Activated T-cell treated with anti-CD3 and anti-CD28 coated beads, Interleukin-2, amount 50 U/mL, for 24 hours (primary cell): ENCODE data around the gene BCS1L.
A peak's percentile ranks its signal among the peaks of the same experiment; 100 is the strongest.

Experiments used
- DNase-seq: peaks from one replicate; pipeline ENCODE4 v3.0.0-alpha.2; 2020
- H3K27ac Mint-ChIP-seq: 2 replicates; pipeline ENCODE4 v1.8.0; 2020; ENCODE audit warnings: mild to moderate bottlenecking, mixed read lengths
- H3K27me3 Mint-ChIP-seq: 2 replicates; pipeline ENCODE4 v1.8.0; 2020; ENCODE audit warnings: mixed read lengths
- H3K36me3 Mint-ChIP-seq: 2 replicates; pipeline ENCODE4 v1.8.0; 2020; ENCODE audit warnings: low read depth, mixed read lengths
- H3K4me1 Mint-ChIP-seq: 2 replicates; pipeline ENCODE4 v1.8.0; 2020; ENCODE audit warnings: low read depth, mixed read lengths
- H3K4me3 Mint-ChIP-seq: 2 replicates; pipeline ENCODE4 v1.8.0; 2020; ENCODE audit warnings: mild to moderate bottlenecking, moderate library complexity, mixed read lengths
- H3K9me3 Mint-ChIP-seq: 2 replicates; pipeline ENCODE4 v1.8.0; 2020; ENCODE audit warnings: mixed read lengths

The BCS1L gene

GRCh38 chr2:218644721-218645120 is 14.8 kb upstream of the BCS1L start:
- H3K4me1 Mint-ChIP-seq = peaks cover 11% of the 10 kb centered on the region
- H3K4me3 Mint-ChIP-seq = no peak overlapping the region
- no peak overlapping the region for H3K27ac Mint-ChIP-seq
- no peaks in the 10 kb centered on the region for H3K27me3 Mint-ChIP-seq
- no peaks in the 10 kb centered on the region for H3K9me3 Mint-ChIP-seq
- peaks cover 96% of the 10 kb centered on the region for H3K36me3 Mint-ChIP-seq
- no peak for DNase-seq

DNA sequence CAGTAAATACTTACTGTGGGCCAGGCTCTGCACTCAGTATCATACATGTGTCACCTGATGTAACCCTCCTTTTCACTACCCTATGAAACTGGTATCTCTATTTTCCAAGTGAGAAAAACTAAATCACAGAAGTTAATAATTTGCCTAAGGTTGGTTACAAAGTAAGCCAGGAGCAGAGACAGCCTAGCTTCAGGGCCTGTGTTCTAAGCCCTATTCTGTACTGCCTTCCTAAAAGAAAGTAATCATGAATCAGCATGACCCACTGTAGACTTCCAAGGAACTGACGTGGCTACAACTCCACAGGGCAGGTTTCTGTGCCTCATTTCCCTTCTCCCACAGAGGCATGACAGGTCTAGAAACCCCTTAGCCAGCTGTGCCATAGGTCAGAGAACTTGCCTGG is 14.4 kb upstream of the BCS1L start:
- Mint-ChIP-seq H3K4me3 (no peak overlapping the region), H3K27me3 (no peaks in the 10 kb centered on the region), H3K27ac (peak overlapping the region; percentile 33), H3K9me3 (no peaks in the 10 kb centered on the region), H3K36me3 (peaks cover 96% of the 10 kb centered on the region), H3K4me1 (peaks cover 11% of the 10 kb centered on the region)
- no peak for DNase-seq

DNA sequence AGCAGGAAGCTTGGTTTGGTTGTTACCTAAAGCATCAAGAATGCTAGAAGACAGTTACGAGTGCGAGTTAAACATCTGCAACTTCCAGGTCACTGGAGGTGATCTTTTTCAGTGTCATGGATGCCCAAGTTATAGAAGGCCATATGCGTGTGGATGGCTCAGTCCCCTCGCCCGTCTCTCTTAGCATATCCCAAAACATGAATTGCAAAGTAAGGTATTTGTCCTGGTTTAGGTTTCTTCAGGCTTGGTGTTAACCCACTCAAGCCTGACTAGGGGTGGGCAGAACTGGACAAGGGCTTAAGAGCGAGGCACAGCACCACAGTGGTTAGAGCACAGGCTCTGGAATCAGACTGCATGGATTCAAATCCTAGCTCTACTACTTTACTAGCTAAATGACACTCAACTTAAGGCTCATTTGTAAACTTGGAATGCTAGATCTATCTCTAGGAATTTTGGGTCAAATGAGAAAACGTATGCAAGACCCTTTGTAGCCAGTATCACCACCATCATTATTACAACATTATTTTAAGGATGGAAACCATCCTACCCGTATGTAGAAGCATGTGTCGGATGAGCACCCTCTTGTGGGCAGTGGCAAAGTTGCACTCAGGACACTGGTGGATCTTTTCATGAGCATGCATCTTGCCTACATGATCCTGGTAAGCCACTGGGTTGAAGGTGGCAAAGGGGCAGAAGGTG is 11.2 kb upstream of the BCS1L start:
- Mint-ChIP-seq H3K9me3 (no peaks in the 10 kb centered on the region), H3K27ac (no peak overlapping the region), H3K4me1 (peaks cover 11% of the 10 kb centered on the region), H3K27me3 (no peaks in the 10 kb centered on the region), H3K36me3 (peaks cover 98% of the 10 kb centered on the region), H3K4me3 (no peak overlapping the region)
- peak; percentile 52 for DNase-seq

- no peak for DNase-seq
- peaks cover 11% of the 10 kb centered on the region for H3K4me1 Mint-ChIP-seq
- H3K4me3 Mint-ChIP-seq = no peak overlapping the region
- no peak overlapping the region for H3K27ac Mint-ChIP-seq
- H3K36me3 Mint-ChIP-seq = peaks cover 98% of the 10 kb centered on the region
- no peaks in the 10 kb centered on the region for H3K9me3 Mint-ChIP-seq
- no peaks in the 10 kb centered on the region for H3K27me3 Mint-ChIP-seq
These were observed 10.7 kb upstream of the BCS1L start for GRCh38 chr2:218648787-218649100.

GRCh38 chr2:218655751-218656150 is 3.7 kb upstream of the BCS1L start:
- DNase-seq = no peak
- Mint-ChIP-seq H3K36me3 (peaks cover 96% of the 10 kb centered on the region), H3K9me3 (no peaks in the 10 kb centered on the region), H3K4me1 (peaks cover 39% of the 10 kb centered on the region), H3K27me3 (no peaks in the 10 kb centered on the region), H3K4me3 (no peak overlapping the region), H3K27ac (peak overlapping the region; percentile 18)

DNA sequence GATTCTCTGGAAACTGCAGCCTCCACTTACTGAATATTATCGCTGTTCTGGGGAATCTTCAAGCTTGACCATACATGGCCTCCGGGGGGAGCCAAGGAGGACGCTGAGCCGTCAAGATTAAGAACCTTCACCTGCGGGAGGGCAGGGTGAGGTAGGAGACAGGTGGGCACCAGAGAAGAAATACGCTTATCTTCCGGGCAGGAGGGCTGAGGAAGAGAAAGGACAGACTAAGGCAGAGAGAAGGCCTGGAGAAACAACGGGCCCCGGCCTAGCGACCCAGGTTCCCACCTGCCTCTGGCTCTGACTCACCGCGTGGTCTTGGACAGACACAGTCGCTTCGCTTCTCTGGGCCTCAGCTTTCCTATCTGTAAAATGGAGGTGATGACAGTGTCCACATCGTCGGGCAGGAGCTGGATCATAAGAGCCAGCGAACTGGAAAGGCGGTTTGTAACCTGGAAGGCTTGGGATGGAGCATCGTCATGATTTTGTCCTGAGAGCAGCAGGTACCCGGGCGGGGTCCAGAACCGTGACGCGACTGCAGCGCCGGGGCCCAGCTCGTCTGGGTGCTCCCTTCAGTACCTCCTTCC is 719 bp upstream of the BCS1L start:
- Mint-ChIP-seq H3K4me1 (peaks cover 49% of the 10 kb centered on the region), H3K27me3 (no peaks in the 10 kb centered on the region), H3K36me3 (peaks cover 96% of the 10 kb centered on the region), H3K9me3 (no peaks in the 10 kb centered on the region), H3K4me3 (peak overlapping the region; percentile 97), H3K27ac (peak overlapping the region; percentile 96)
- DNase-seq = peak; percentile 70

DNA sequence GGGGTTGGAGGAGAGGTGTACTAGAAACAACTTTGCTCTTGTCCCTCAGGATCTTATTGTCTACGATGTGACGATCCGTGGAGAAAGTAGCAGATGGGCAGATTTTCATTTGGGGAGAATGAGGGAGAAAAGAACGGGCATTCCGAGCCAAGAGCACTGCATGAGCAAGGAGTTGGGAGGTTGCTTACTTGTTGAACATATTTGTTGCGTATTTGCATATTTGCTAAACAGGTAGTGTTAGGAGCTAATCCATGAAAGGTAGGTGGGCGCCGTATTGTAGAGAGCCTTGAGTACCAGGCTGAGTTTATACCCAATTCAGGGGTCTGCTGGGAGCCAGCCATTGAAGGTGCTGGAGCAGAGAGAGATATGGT is 490 bp downstream of the BCS1L start:
- Mint-ChIP-seq H3K27me3 (no peaks in the 10 kb centered on the region), H3K27ac (peak overlapping the region; percentile 96), H3K4me3 (peak overlapping the region; percentile 97), H3K36me3 (peaks cover 96% of the 10 kb centered on the region), H3K4me1 (peaks cover 49% of the 10 kb centered on the region), H3K9me3 (no peaks in the 10 kb centered on the region)
- DNase-seq = no peak

GRCh38 chr2:218662377-218662776 is 2.9 kb downstream of the BCS1L start:
- Mint-ChIP-seq H3K4me1 (peaks cover 35% of the 10 kb centered on the region), H3K27me3 (no peaks in the 10 kb centered on the region), H3K36me3 (peaks cover 93% of the 10 kb centered on the region), H3K27ac (peak overlapping the region; percentile 66), H3K9me3 (no peaks in the 10 kb centered on the region), H3K4me3 (no peak overlapping the region)
- no peak for DNase-seq

- no peak for DNase-seq
- Mint-ChIP-seq H3K36me3 (peaks cover 93% of the 10 kb centered on the region), H3K4me3 (no peak overlapping the region), H3K27me3 (no peaks in the 10 kb centered on the region), H3K9me3 (no peaks in the 10 kb centered on the region), H3K4me1 (peaks cover 32% of the 10 kb centered on the region), H3K27ac (peak overlapping the region; percentile 38)
These were observed 3.3 kb downstream of the BCS1L start for GRCh38 chr2:218662827-218663226.

GRCh38 chr2:218663901-218664300 is 4.4 kb downstream of the BCS1L start:
- Mint-ChIP-seq H3K36me3 (peaks cover 93% of the 10 kb centered on the region), H3K27me3 (no peaks in the 10 kb centered on the region), H3K4me1 (peaks cover 23% of the 10 kb centered on the region), H3K4me3 (no peak overlapping the region), H3K9me3 (no peaks in the 10 kb centered on the region), H3K27ac (peak overlapping the region; percentile 22)
- no peak for DNase-seq

DNA sequence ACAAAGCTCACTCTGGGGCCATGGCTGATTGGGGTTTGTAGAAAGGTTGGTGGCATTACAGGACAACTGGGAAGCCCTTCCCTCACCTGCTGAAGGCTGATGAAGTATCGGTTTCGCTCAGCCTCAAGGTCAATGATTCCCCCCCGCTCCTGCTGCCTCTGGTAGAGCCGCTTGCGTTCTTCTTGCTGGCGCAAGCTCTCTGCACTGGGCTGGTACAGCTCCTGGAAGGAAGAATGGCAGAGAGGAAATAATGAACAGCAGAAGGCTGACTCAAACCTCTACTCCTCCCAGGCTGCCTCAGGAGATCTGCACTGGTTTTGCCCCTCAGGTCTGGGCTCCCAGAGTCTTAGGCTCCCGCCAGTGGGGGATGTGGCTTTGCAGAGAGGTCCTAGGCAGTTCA is 5.2 kb downstream of the BCS1L start:
- peaks cover 91% of the 10 kb centered on the region for H3K36me3 Mint-ChIP-seq
- DNase-seq = no peak
- peaks cover 25% of the 10 kb centered on the region for H3K4me1 Mint-ChIP-seq
- H3K9me3 Mint-ChIP-seq = no peaks in the 10 kb centered on the region
- no peak overlapping the region for H3K4me3 Mint-ChIP-seq
- no peak overlapping the region for H3K27ac Mint-ChIP-seq
- H3K27me3 Mint-ChIP-seq = no peaks in the 10 kb centered on the region

DNA sequence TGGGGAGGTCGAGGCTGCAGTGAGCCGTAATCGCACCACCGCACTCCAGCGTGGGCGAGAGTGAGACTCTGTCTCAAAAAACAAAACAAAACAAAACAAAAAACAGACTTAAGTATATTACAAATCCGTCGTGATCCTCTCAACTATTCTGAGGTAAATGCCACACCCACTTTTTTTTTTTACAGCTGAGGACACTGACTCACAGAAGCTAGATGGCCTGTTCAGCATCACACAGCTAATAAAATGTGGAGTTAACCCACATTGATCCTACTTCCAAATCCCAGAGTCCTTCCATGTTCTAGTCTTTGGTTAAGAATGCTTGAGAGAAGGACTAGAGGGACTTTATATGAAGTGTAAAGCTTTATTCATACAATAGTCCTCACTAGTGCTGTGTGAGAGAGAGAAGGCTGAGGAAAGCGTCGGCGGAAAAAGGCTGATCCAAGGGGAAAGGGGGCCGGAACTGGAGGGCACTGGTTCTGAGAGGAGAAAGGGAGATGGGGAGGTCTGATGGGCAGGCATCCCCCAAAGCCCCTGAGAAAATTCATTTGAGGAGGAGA is 11.7 kb downstream of the BCS1L start:
- DNase-seq = no peak
- Mint-ChIP-seq H3K9me3 (no peaks in the 10 kb centered on the region), H3K27ac (peak overlapping the region; percentile 96), H3K4me3 (peak overlapping the region; percentile 95), H3K27me3 (no peaks in the 10 kb centered on the region), H3K36me3 (peaks cover 60% of the 10 kb centered on the region), H3K4me1 (peaks cover 30% of the 10 kb centered on the region)

DNA sequence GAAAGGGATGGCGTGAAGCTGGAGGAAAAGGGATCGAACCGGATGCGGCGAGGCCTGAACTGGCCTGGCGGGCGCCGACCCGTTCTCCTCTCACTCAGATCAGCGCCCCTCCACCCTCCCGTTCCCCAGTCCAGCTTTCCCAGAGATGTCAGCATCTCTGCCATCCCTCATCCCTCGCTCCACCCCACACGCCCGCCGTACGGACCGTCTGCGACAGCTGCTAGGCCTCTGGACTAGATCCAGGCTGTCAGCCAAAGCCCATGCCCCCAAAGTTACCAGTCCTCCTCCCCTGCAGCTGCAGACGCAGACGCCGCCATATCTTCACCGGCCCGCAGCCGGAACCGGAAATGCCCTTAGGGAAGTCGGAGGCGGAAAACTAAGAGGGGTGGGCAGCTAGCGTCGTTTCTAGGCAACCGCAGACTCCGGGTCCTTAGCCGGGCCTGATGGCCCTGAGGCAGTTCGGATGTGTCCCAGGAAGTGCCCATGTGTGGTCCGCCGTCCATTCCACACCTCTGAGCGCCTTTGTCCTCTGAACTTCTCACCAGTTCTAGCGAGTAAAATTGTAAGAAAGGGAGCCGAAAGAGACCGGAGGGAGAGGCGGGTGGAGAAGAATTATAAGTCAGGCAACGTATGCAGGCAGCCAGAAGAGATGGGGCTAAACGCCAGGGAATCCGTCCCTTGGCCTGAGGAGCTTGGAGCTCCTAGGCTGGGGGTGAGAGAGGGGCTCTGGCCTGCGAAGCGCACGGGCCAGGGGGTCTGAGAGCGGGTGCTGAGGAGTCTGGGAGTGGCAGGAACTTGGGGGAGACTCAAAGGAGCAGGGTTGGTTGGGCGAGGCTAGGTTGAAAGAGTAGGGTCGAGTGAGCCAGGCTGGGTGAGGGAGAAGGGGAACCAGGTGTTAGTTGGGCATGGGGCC is 12.4 kb downstream of the BCS1L start, which contains the start of the genes RNF25 and STK36:
Gene RNF25, minus strand, starts transcription at position 349 of the 913 bp plus-strand sequence. Its CDS starts 32 bp downstream, at position 317.
Gene STK36, plus strand, starts transcription at position 433 of the 913 bp plus-strand sequence. CDS start 744 bp downstream, outside the sequence.
- Mint-ChIP-seq H3K9me3 (no peaks in the 10 kb centered on the region), H3K4me3 (peak within 1 kb of the TSS; percentile 95), H3K27me3 (no peaks in the 10 kb centered on the region), H3K36me3 (peaks cover 57% of the 10 kb centered on the region), H3K4me1 (peaks cover 30% of the 10 kb centered on the region), H3K27ac (peak within 1 kb of the TSS; percentile 96)
- peak; percentile 86 for DNase-seq

DNA sequence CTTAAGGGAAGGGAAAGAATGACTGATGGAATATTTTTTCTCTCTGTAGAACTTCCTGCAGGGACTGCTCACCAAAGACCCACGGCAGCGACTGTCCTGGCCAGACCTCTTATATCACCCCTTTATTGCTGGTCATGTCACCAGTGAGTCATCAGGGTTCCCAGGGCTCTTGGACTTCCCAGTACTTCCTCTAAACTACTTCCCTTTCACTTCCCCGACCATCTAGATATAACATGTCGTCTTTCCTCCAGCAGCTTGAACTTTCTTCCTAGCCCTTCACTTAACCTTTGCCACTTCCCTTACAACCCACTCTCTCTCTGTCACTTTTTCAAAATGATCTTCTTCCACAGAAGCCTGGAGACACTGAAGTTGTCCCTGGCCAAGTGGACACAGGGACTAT is 19.6 kb downstream of the BCS1L start:
- Mint-ChIP-seq H3K4me1 (no peaks in the 10 kb centered on the region), H3K27ac (no peak overlapping the region), H3K4me3 (no peak overlapping the region), H3K9me3 (no peaks in the 10 kb centered on the region), H3K36me3 (peaks cover 48% of the 10 kb centered on the region), H3K27me3 (no peaks in the 10 kb centered on the region)
- no peak for DNase-seq
